ENCODE results near the gene SLC22A14. TPM values are rescaled to one million over a fixed set of nuclear protein-coding genes. Genes with fewer than 3 reads are reported as not detected.

SLC22A14 gene
- 0.22 and 0.26 TPM in 2 replicates for total RNA-seq (2021)
- Bru-seq, nascent RNA, result percentile 42 among the genes with signal in this experiment
- BruChase-seq, experiment 1, labeled RNA remaining after a 2-hour chase, result percentile 35 among the genes with signal in this experiment
- BruChase-seq, experiment 2, labeled RNA remaining after a 6-hour chase, result percentile 45 among the genes with signal in this experiment
- long read RNA-seq, result 0 reads

GRCh38 chr3:38281895-38282686 is at the start of gene SLC22A14:
Gene SLC22A14 (plus strand): TSS chr3:38282294. CDS start chr3:38306027, 23,733 bp downstream.
- POLR2A ChIA-PET (ENCODE audit: low non-redundant PET), result no interaction called here
- no peak within 1 kb of the TSS for H3K27ac ChIP-seq (ENCODE audit: low read depth, low read length, poor library complexity, severe bottlenecking)
- no peak for DNase-seq (ENCODE audit: low spot score)
- no TSS peak for BruUV-seq (replicated peaks)
- intact Hi-C loops (cut with micrococcal nuclease; ENCODE audit: unreplicated experiment), result loop anchor here (10.0 kb wide), 1 partner anchor 167 kb away; no protein-coding TSS in a partner anchor
- CTCF ChIA-PET, result no interaction called here
- TF ChIP-seq CTCF (conservative IDR thresholded peaks at IDR 0.05; ENCODE audit: low read depth, low read length), result 0 out of 2 replicates have a peak, but pooled peaks have one; percentile 24
- TF ChIP-seq EZH2 (IDR thresholded peaks at IDR 0.05; ENCODE audit: borderline replicate concordance, low read depth, low read length, poor library complexity, severe bottlenecking), result no peak
- no peaks in the 10 kb centered on the region for H3K27me3 ChIP-seq (replicated peaks; ENCODE audit: insufficient read depth, low read depth, low read length, poor library complexity)
- no peaks in the 10 kb centered on the region for H3K4me1 ChIP-seq (ENCODE audit: insufficient read depth, low read length, poor library complexity, severe bottlenecking)
- H3K36me3 ChIP-seq (ENCODE audit: insufficient read depth, low read length, poor library complexity, severe bottlenecking), result no peaks in the 10 kb centered on the region
- H3K4me3 ChIP-seq (ENCODE audit: low read depth, low read length, poor library complexity, severe bottlenecking), result no peak within 1 kb of the TSS
- H3K9me3 ChIP-seq (ENCODE audit: low read depth, low read length, poor library complexity, severe bottlenecking), result no peaks in the 10 kb centered on the region

- Histone ChIP-seq H3K4me3 (ENCODE audit: low read depth, low read length, poor library complexity, severe bottlenecking) (no peak overlapping the region), H3K4me1 (ENCODE audit: insufficient read depth, low read length, poor library complexity, severe bottlenecking) (peaks cover 13% of the 10 kb centered on the region), H3K27me3 (replicated peaks; ENCODE audit: insufficient read depth, low read depth, low read length, poor library complexity) (no peaks in the 10 kb centered on the region), H3K9me3 (ENCODE audit: low read depth, low read length, poor library complexity, severe bottlenecking) (no peaks in the 10 kb centered on the region), H3K36me3 (ENCODE audit: insufficient read depth, low read length, poor library complexity, severe bottlenecking) (no peaks in the 10 kb centered on the region), H3K27ac (ENCODE audit: low read depth, low read length, poor library complexity, severe bottlenecking) (no peak overlapping the region)
- TF ChIP-seq EZH2 (IDR thresholded peaks at IDR 0.05; ENCODE audit: borderline replicate concordance, low read depth, low read length, poor library complexity, severe bottlenecking) (no peak), CTCF (conservative IDR thresholded peaks at IDR 0.05; ENCODE audit: low read depth, low read length) (no peak)
- POLR2A ChIA-PET (ENCODE audit: low non-redundant PET), result interaction anchor here (0.7 kb wide), 1 partner anchor 27 kb away, joined by 3 read pairs; no protein-coding TSS in a partner anchor
- CTCF ChIA-PET, result no interaction called here
- BruUV-seq (replicated peaks), result no TSS peak
- intact Hi-C loops (cut with micrococcal nuclease; ENCODE audit: unreplicated experiment), result no loop called here
- DNase-seq (ENCODE audit: low spot score), result no peak
These were observed 49.4 kb upstream of the SLC22A14 start for GRCh38 chr3:38232701-38233100.

GRCh38 chr3:38235466-38235865 is 46.6 kb upstream of the SLC22A14 start:
- TF ChIP-seq EZH2 (IDR thresholded peaks at IDR 0.05; ENCODE audit: borderline replicate concordance, low read depth, low read length, poor library complexity, severe bottlenecking) (no peak), CTCF (conservative IDR thresholded peaks at IDR 0.05; ENCODE audit: low read depth, low read length) (no peak)
- Histone ChIP-seq H3K27ac (ENCODE audit: low read depth, low read length, poor library complexity, severe bottlenecking) (no peak overlapping the region), H3K9me3 (ENCODE audit: low read depth, low read length, poor library complexity, severe bottlenecking) (no peaks in the 10 kb centered on the region), H3K4me3 (ENCODE audit: low read depth, low read length, poor library complexity, severe bottlenecking) (no peak overlapping the region), H3K36me3 (ENCODE audit: insufficient read depth, low read length, poor library complexity, severe bottlenecking) (no peaks in the 10 kb centered on the region), H3K4me1 (ENCODE audit: insufficient read depth, low read length, poor library complexity, severe bottlenecking) (no peaks in the 10 kb centered on the region), H3K27me3 (replicated peaks; ENCODE audit: insufficient read depth, low read depth, low read length, poor library complexity) (no peaks in the 10 kb centered on the region)
- BruUV-seq (replicated peaks), result no TSS peak
- intact Hi-C loops (cut with micrococcal nuclease; ENCODE audit: unreplicated experiment), result no loop called here
- POLR2A ChIA-PET (ENCODE audit: low non-redundant PET), result no interaction called here
- DNase-seq (ENCODE audit: low spot score), result no peak
- CTCF ChIA-PET, result no interaction called here

Measured in A673 (cell line).